Measurements from ENCODE around the gene CSF1R.

GRCh38 chr5:150129454-150129812 lies 43.1 kb upstream of the CSF1R start:
- no peak for TF ChIP-seq CTCF (IDR thresholded peaks at IDR 0.05)
- no peak for TF ChIP-seq POLR2AphosphoS5 (IDR thresholded peaks at IDR 0.05; ENCODE audit: low read depth, low read length)
- no peak for TF ChIP-seq MAX (IDR thresholded peaks at IDR 0.05; ENCODE audit: low read depth)
- TF ChIP-seq NRF1 (IDR thresholded peaks at IDR 0.05; ENCODE audit: low read depth, low read length), result no peak
- no peak for TF ChIP-seq EP300 (IDR thresholded peaks at IDR 0.05; ENCODE audit: borderline replicate concordance in 1 of 2, low read depth in 1 of 2, low read length in 1 of 2)
- TF ChIP-seq USF2 (IDR thresholded peaks at IDR 0.05; ENCODE audit: borderline replicate concordance, low read depth, low read length), result no peak
- TF ChIP-seq RAD21 (IDR thresholded peaks at IDR 0.05; ENCODE audit: low read length), result no peak
- no peak for TF ChIP-seq JUND (IDR thresholded peaks at IDR 0.05)
- TF ChIP-seq RCOR1 (IDR thresholded peaks at IDR 0.05; ENCODE audit: low read length), result no peak
- TF ChIP-seq TAF1 (IDR thresholded peaks at IDR 0.05; ENCODE audit: borderline replicate concordance, low read depth, low read length), result no peak
- no peak for TF ChIP-seq NFIC (IDR thresholded peaks at IDR 0.05; ENCODE audit: borderline replicate concordance)
- no peak for TF ChIP-seq REST (IDR thresholded peaks at IDR 0.05; ENCODE audit: low read depth, low read length)
- TF ChIP-seq ZBTB33 (IDR thresholded peaks at IDR 0.05; ENCODE audit: borderline replicate concordance, low read depth), result no peak
- no peak for TF ChIP-seq MEF2A (IDR thresholded peaks at IDR 0.05; ENCODE audit: borderline replicate concordance, low read depth)
